ENCODE results near the gene GALT.
A peak's percentile ranks its signal among the peaks of the same experiment; 100 is the strongest.
"Not testable (repeated sequence)": the region's sequence is repeated elsewhere in the genome, so short reads cannot be mapped to it uniquely, and the experiment has no call there.

GALT gene

GRCh38 chr9:34627716-34628655 lies 18.5 kb upstream of the GALT start:
- no peak for FAIRE-seq

DNA sequence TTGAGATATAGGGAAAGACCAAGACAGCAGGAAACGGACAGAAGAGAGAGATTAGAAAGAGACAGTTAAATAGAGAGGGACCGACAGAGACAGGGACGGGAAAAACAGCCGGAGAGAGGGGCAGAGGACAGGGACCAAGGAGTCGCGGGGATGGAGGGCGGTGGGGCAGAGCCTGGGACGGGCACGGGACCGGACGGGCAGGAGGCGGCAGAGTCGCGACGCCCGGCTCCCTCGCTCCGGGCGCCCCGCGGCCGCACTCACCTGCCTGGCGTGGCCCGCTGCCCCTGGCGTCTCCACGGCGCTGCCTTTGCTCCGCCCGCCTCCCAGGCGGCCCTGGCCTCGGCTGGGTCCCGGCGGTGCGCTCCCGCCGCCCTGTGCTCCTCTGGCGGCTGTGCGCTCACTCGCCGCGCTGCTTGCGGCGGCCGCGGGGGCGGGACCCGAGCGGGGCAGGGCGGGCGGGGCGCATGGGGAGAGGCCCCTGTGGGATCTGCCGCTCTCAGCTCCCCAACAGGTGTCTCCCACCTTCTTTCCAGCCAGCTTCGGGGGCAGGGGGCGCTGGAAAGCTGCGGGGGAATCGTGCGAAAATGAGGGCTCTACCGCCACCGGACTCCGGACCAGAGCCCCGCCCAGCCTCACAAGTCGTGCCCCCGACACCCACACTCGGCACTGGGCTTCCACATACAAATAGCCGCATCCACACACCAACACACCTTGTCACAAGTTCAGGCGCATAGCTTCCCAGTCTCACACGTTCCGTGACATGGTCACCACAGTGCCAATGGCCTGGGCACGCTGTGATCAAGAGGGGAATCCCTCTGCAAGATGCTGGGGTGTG lies 17.6 kb upstream of the GALT start, which contains the start of gene ARID3C:
Gene ARID3C, minus strand, starts transcription at position 411 of the 835 bp plus-strand sequence. CDS start 1,052 bp downstream, outside the sequence.
- no peak for FAIRE-seq

GRCh38 chr9:34629491-34629808 lies 17.0 kb upstream of the GALT start:
- FAIRE-seq = no peak

DNA sequence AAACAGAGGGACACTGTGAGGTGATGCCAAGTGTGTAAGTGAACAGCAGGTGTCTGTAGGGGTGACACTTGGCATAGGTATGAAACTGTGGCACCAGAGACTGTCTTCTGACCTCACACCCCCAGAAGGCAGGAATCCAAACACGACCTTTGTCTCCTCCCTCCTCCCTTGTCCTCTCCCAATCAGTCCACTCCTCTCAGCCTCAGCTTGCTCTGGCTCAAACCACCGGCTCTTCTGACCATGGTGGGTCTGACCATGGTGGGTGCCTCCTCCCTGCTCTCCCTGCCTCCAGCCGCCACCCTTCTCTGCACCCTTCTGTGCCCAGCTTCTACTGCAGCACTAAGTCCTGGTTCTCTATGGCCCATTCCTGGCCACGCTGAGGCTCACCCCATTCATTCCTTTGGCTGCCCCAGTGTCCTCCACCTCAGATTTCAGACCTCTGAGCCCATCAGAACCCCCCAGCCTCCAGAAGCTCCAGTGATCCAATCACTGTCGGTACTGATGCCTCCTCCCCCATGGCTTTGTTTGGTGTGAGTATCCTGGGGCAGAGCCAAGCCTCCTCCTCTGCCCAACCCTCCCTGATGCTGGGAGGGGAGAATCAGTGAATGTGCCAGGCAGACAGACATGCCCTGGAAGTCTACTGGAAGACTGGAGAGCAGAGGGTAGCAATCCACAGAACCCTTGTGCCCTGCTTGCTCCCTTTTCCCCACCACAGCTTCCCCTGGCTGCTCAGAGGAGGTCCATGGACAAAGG lies 15.9 kb upstream of the GALT start:
- no peak for FAIRE-seq

- no peak for FAIRE-seq
These were observed 13.3 kb upstream of the GALT start for GRCh38 chr9:34633166-34633565.

DNA sequence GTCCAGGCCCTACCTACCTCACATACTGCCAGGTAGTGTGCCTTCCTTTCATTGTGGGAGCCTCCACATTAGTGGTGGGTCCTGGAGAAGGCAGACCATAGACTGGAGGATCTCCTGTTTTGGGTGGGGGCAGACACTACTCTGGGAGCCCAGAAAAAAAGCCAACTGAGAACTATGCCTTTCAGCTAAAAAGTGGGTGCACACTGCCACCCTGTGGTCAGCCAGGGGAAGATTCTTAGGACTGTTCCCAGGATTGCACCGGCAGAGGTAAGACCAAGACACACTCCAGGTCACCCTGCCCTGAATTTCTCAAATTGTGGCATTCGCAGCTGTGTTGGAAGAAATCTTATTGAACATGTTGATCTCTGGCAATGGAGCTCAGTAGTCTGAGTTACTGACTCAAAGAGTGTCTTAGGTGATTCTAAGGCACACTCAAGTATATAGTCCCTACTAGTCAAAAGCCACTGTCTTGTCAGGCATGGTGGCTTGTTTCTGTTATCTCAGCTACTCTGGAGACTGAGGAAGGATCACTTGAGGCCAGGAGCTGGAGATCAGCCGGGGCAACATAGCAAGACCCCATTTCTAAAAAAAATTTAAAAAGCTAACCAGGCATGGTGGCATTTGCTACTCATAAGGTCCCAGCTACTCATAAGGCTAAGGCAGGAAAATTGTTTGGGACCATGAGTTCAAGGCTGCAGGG lies 12.5 kb upstream of the GALT start:
- peak; percentile 38 for FAIRE-seq

DNA sequence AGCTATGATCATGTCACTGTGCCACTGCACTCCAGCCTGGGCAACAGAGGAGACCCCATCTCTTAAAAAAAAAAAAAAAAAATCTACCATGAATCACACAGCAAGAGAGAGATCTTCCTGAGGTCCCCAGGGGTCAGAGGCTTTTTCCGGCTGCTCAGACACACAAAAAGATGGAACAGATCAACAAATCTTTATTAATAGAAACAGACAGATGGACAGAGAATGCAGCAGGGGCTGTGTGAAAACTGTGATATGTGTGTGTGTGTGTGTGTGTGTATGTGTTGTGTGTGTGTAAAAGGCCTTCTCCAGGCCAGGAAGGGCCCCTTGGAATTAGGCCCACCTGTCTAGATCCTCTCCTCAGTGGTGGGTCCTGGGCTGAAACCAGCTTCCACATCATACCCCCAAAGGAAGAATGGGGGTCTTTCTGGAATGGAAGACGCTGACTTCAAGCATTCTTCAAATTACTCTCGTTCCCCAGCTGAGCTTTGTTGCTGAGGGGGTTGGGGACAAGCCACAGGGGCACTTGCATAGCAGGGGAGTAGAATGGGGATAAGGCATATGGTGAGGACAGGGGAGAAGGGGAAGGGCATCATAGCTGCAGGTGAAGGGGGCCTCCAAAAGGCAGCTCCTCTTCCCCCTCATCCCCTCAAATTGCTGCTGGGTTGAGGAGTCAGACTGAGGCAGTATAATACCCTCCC lies 11.8 kb upstream of the GALT start:
- FAIRE-seq = no peak

DNA sequence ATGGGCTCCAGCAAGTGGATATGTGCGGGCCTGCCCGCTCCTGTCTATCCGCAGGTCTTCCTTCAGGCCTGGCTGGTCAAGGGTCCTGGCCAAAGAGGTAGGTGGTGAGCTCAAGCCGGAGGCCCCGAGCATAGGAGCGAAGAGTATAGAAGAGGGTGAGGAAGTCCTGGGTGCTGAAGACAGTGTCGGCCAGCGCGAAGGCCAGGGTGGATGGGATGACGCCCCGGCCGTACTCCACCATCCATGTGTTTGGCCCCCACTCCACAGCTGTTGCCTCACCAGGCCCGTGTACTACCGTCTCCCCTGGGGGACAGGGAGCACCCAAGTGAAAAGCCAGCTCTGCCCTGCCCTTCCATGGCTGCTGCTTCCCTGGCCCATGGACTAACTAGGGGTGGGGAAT lies 10.9 kb upstream of the GALT start:
- no peak for FAIRE-seq

- no peak for FAIRE-seq
These were observed 9.6 kb upstream of the GALT start for GRCh38 chr9:34636791-34637355.

GRCh38 chr9:34637356-34638137 lies 8.9 kb upstream of the GALT start, which contains the start of gene SIGMAR1:
TSS of gene SIGMAR1 (minus strand) at chr9:34637787. CDS start at chr9:34637697, 90 bp downstream.
- no peak for FAIRE-seq

- no peak for FAIRE-seq
These were observed 8.4 kb upstream of the GALT start for GRCh38 chr9:34638138-34638445.

GRCh38 chr9:34639322-34639721 lies 7.2 kb upstream of the GALT start:
- FAIRE-seq = not testable (repeated sequence)

DNA sequence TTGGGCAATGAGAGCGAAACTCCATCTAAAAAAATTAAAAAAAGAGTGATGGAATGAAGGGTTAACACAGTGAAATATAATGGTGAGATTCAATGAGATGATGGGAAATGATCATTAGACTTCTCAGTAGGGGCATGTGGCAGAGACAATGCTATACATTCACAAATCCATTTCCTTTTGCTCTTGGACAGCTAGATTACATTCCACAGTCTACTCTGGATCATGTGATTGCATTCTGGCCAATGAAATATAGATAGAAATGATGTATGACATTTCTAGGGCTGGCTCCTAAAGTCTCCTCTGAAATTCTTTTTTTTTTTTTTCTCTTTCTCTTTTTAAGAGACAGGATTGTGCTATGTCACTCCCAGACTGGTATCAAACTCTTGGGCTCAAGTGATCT lies 3.8 kb upstream of the GALT start:
- FAIRE-seq = no peak

DNA sequence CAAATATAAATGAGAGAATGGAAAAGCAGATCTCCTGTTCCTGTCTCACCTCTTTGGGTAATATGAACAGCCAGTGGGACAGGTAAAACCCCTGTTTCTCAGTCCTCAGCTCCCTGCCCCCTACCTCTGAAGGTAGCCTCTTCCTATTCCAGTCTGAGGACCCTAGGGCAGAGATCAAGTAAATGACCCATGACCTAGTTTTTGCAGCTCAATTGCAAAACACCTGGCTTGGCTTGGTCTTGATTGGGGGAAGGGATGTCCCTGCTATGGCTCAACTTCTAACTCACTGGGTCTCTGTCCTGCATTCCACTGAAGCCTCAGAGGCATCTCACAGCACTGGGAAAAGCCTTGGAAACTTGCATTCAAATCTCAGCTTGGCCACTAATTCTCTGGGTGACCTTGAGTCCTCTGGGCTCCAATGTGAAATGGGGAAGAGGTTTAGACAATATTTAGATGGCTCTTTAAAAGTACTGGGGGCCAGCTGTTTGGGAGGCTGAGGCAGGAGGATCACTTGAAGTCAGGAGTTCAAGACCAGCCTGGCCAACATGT lies 1.6 kb upstream of the GALT start:
- no peak for FAIRE-seq

GRCh38 chr9:34647084-34647403 lies 569 bp downstream of the GALT start:
- no peak for FAIRE-seq

- no peak for FAIRE-seq
These were observed 1.2 kb downstream of the GALT start for GRCh38 chr9:34647651-34648050.

GRCh38 chr9:34648673-34649072 lies 2.2 kb downstream of the GALT start:
- no peak for FAIRE-seq

- FAIRE-seq = no peak
These were observed 4.3 kb downstream of the GALT start for GRCh38 chr9:34650816-34651215.

DNA sequence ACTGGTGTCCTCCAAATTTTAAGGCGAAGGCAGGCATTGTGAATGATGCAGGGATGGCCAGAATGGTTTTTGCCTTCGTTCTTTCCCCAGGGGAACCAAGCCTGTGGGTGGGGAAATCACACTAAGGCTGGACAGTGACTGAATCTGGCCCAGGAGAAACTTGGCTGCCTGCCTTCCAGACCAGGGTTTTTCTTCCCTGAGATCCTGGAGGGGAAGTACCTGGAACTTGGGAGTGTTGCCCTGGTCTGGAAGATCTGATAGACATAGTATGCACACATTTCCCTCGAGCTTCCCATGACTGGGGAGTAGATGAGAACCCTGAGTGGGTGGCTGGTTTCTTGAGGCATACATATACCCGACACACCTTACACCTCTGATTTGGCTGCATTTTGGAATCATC lies 4.8 kb downstream of the GALT start:
- FAIRE-seq = no peak

GRCh38 chr9:34651876-34652601 lies 5.6 kb downstream of the GALT start, which contains the start of gene IL11RA:
TSS of gene IL11RA (plus strand) at chr9:34652185. CDS start at chr9:34655218, 3,033 bp downstream.
- FAIRE-seq = no peak

Measured in TTC549 (cell line).